Measurements from ENCODE around the gene MICAL1. TPM values are rescaled to one million over a fixed set of nuclear protein-coding genes. Genes with fewer than 3 reads are reported as not detected.

MICAL1 gene
- total and polyA plus RNA-seq, 2 of the 8 experiments (the other 6 are each of a cell fraction or from before 2014, with no cell fraction given), result 42.5 to 55.4 TPM

DNA sequence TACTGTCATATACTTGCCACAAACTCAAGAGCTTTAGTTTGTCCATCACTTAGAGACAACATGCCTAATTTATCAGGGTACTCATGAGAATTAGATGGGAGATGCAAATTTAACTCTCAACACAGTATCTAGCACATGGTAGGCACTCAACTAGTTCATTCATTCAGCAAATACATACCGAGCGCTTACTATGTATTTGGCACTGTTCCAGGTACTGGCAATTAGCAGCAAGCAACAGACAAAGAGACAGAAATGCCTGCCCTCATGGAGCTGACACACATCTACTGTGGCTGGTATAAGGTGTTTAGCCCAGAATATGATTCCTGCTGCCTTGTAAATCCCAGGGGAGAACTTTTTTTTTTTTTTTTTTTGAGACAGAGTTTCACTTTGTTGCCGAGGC lies 4.8 kb downstream of the MICAL1 start (continued):
- TF ChIP-seq CHD7 (IDR thresholded peaks at IDR 0.05; ENCODE audit: insufficient replicate concordance, low read length) (no peak), EGR1 (IDR thresholded peaks at IDR 0.05; ENCODE audit: borderline replicate concordance, low read depth, low read length) (no peak), SRF (IDR thresholded peaks at IDR 0.05; ENCODE audit: low read depth, low read length) (no peak)

Measured in H1 (cell line).